ENCODE results near the gene CGB1. TPM values are rescaled to one million over a fixed set of nuclear protein-coding genes. Genes with fewer than 3 reads are reported as not detected.

The CGB1 gene
- total RNA-seq, 1 donor from 2014 or later: not detected

GRCh38 chr19:49004133-49004532 is 32.6 kb downstream of the CGB1 start:
- no peak for DNase-seq (ENCODE audit: low spot score)

GRCh38 chr19:48999481-49000325 is 37.0 kb downstream of the CGB1 start:
- DNase-seq (ENCODE audit: low spot score) (no peak), ATAC-seq (peak; percentile 66)

More at GRCh38 chr19:49004133-49004532, 32.6 kb downstream of the CGB1 start:
- ATAC-seq: no peak

- DNase-seq (ENCODE audit: low spot score) (no peak), ATAC-seq (no peak)
Observed at GRCh38 chr19:48997972-48998371, 38.7 kb downstream of the CGB1 start.

- no peak for DNase-seq (ENCODE audit: low spot score)
- no peak for ATAC-seq
Observed at GRCh38 chr19:48994035-48994386, 42.7 kb downstream of the CGB1 start.

GRCh38 chr19:48993175-48994034 is 43.3 kb downstream of the CGB1 start, which contains the start of the genes GYS1 and RUVBL2:
GYS1 (minus strand) TSS chr19:48993309; CDS start chr19:48993112, 197 bp downstream.
RUVBL2 (plus strand) TSS chr19:48993887; CDS start chr19:48993912, 25 bp downstream.
- ATAC-seq (peak; percentile 89), DNase-seq (ENCODE audit: low spot score) (peak; percentile 99)

- DNase-seq (ENCODE audit: low spot score) (peak; percentile 52), ATAC-seq (peak; percentile 1)
Observed at GRCh38 chr19:48992581-48993174, 44.0 kb downstream of the CGB1 start.

GRCh38 chr19:48991873-48992580 is 44.7 kb downstream of the CGB1 start:
- DNase-seq (ENCODE audit: low spot score) (peak; percentile 58), ATAC-seq (peak; percentile 19)

GRCh38 chr19:48991011-48991609 is 45.6 kb downstream of the CGB1 start:
- ATAC-seq (no peak), DNase-seq (ENCODE audit: low spot score) (no peak)

GRCh38 chr19:48990400-48990799 is 46.3 kb downstream of the CGB1 start:
- DNase-seq (ENCODE audit: low spot score) (no peak), ATAC-seq (no peak)

- no peak for ATAC-seq
- DNase-seq (ENCODE audit: low spot score): no peak
Observed at GRCh38 chr19:48989701-48990291, 46.9 kb downstream of the CGB1 start.

GRCh38 chr19:48988860-48989259 is 47.8 kb downstream of the CGB1 start:
- DNase-seq (ENCODE audit: low spot score) (no peak), ATAC-seq (no peak)

GRCh38 chr19:48988286-48988685 is 48.4 kb downstream of the CGB1 start:
- ATAC-seq (no peak), DNase-seq (ENCODE audit: low spot score) (no peak)

GRCh38 chr19:48987323-48987722 is 49.4 kb downstream of the CGB1 start:
- ATAC-seq (no peak), DNase-seq (ENCODE audit: low spot score) (no peak)

- no peak for ATAC-seq
- DNase-seq (ENCODE audit: low spot score): no peak
Observed at GRCh38 chr19:48986211-48986610, 50.5 kb downstream of the CGB1 start.

- ATAC-seq (no peak), DNase-seq (ENCODE audit: low spot score) (no peak)
Observed at GRCh38 chr19:48985711-48986110, 51.0 kb downstream of the CGB1 start.

Other genes with a start within 250 kb of the CGB1 start
- 21.7 TPM for gene BCAT2, start 225.9 kb downstream of the CGB1 start, total RNA-seq
- gene HSD17B14, start 200.4 kb downstream of the CGB1 start, total RNA-seq: 15.7 TPM
- 7.6 TPM for gene PLEKHA4, start 168.3 kb downstream of the CGB1 start, total RNA-seq
- 5.7 TPM for gene PPP1R15A, start 164.5 kb downstream of the CGB1 start, total RNA-seq
- not detected for gene TULP2, start 138.2 kb downstream of the CGB1 start, total RNA-seq
- gene NUCB1, start 136.6 kb downstream of the CGB1 start, total RNA-seq: 300 TPM
- 0.23 TPM for gene DHDH, start 103.2 kb downstream of the CGB1 start, total RNA-seq
- gene BAX, start 82.0 kb downstream of the CGB1 start, total RNA-seq: 18.9 TPM
- gene FTL, start 71.6 kb downstream of the CGB1 start, total RNA-seq: 8,713 TPM
- 13.6 TPM for gene GYS1, start 43.6 kb downstream of the CGB1 start, total RNA-seq
- 34.3 TPM for gene RUVBL2, start 43.0 kb downstream of the CGB1 start, total RNA-seq
- not detected for gene LHB, start 19.8 kb downstream of the CGB1 start, total RNA-seq
- not detected for gene CGB3, start 12.6 kb downstream of the CGB1 start, total RNA-seq
- gene CGB2, start 5.0 kb downstream of the CGB1 start, total RNA-seq: not detected
- gene CGB5, start 7.0 kb upstream of the CGB1 start, total RNA-seq: not detected
- gene CGB8, start 12.2 kb upstream of the CGB1 start, total RNA-seq: not detected
- not detected for gene CGB7, start 20.9 kb upstream of the CGB1 start, total RNA-seq
- not detected for gene NTF4, start 27.9 kb upstream of the CGB1 start, total RNA-seq
- not detected for gene KCNA7, start 35.8 kb upstream of the CGB1 start, total RNA-seq
- gene SNRNP70, start 48.6 kb upstream of the CGB1 start, total RNA-seq: 170 TPM
- gene LIN7B, start 77.5 kb upstream of the CGB1 start, total RNA-seq: 5.5 TPM
- 2.2 TPM for gene C19orf73, start 82.2 kb upstream of the CGB1 start, total RNA-seq
- 2.3 TPM for gene PPFIA3, start 82.6 kb upstream of the CGB1 start, total RNA-seq
- gene HRC, start 118.5 kb upstream of the CGB1 start, total RNA-seq: not detected
- gene TRPM4, start 120.9 kb upstream of the CGB1 start, total RNA-seq: 15.0 TPM

All from left lobe of liver (tissue), 2 donors.